Gastroesophageal sphincter (tissue), 4 donors: ENCODE data around the gene NFASC. TPM values are rescaled to one million over a fixed set of nuclear protein-coding genes. Genes with fewer than 3 reads are reported as not detected.

ENCODE experiments used
- ATAC-seq: fragments of 150-250 bp; one replicate; pipeline ENCODE4 v1.9.1; 2016; ENCODE audit warnings: mild to moderate bottlenecking, moderate library complexity
- H3K27ac ChIP-seq, 4 donors: fragments of 200-600 bp; sonication (generic) in 3 of 4; 1 replicate in 3 of 4; 2 replicates in 1 of 4; pipeline ENCODE4 v1.5.1; 2016 to 2019
- H3K27me3 ChIP-seq: fragments of 200-600 bp; sonication (generic); one replicate; pipeline ENCODE4 v1.5.1; 2019
- H3K36me3 ChIP-seq, 2 donors: fragments of 200-600 bp; sonication (generic); one replicate each; pipeline ENCODE4 v1.5.1; 2019; ENCODE audit warnings: control low read depth in 1 of 2
- H3K4me1 ChIP-seq, 3 donors: fragments of 200-600 bp; sonication (generic); 1 replicate in 2 of 3; 2 replicates in 1 of 3; pipeline ENCODE4 v1.5.1; 2016 to 2019; ENCODE audit warnings: control low read depth in 2 of 3
- H3K4me3 ChIP-seq, 2 donors: fragments of 200-600 bp; sonication (generic); one replicate each; pipeline ENCODE4 v1.5.1; 2019; ENCODE audit warnings: mild to moderate bottlenecking in 1 of 2, moderate library complexity in 1 of 2
- H3K9me3 ChIP-seq, 3 donors: fragments of 200-600 bp; sonication (generic); one replicate each; pipeline ENCODE4 v1.5.1; 2017 to 2019; ENCODE audit warnings: control low read depth in 2 of 3
- EP300 ChIP-seq: sonication (generic); formaldehyde crosslinking; IDR thresholded peaks from one replicate; pipeline ENCODE4 v1.6.1; 2017; ENCODE audit warnings: antibody characterized with exemption, mild to moderate bottlenecking
- POLR2A ChIP-seq, 2 donors: fragments of 450-650 bp; IDR thresholded peaks; one replicate each; pipeline ENCODE4 v1.6.1; 2017; ENCODE audit warnings: antibody characterized with exemption in 2 of 2, mild to moderate bottlenecking in 2 of 2, moderate library complexity in 1 of 2
- POLR2AphosphoS5 ChIP-seq: sonication (generic); formaldehyde crosslinking; IDR thresholded peaks from one replicate; pipeline ENCODE4 v1.6.1; 2017; ENCODE audit warnings: antibody characterized with exemption
- WGBS, 2 donors: methylation state at CpG; one replicate each; pipeline ENCODE4 v1.1.5; 2018; ENCODE audit warnings: low coverage in 1 of 2; 5-methylcytosine and 5-hydroxymethylcytosine counted together
- total RNA-seq, 4 donors: library from RNA; depleted of rRNA; stranded (reverse); fragments of >200 nt; gene quantifications; one replicate each; pipeline ENCODE4 v1.1.0, GENCODE V29; 2016
- TF ChIP-seq, protein P1 (sequence below), 4 experiments: fragments of 200-600 bp in 2 of 4; fragments of 450-650 bp in 2 of 4; sonication (generic) in 1 of 4; IDR thresholded peaks; one replicate each; pipeline ENCODE4 v1.5.1; 2017 to 2019; ENCODE audit warnings: antibody characterized with exemption in 4 of 4, mild to moderate bottlenecking in 2 of 4, moderate library complexity in 2 of 4

The NFASC gene
- total RNA-seq, 4 donors from 2014 or later = 39.0 to 121 (median 54.5) TPM

DNA sequence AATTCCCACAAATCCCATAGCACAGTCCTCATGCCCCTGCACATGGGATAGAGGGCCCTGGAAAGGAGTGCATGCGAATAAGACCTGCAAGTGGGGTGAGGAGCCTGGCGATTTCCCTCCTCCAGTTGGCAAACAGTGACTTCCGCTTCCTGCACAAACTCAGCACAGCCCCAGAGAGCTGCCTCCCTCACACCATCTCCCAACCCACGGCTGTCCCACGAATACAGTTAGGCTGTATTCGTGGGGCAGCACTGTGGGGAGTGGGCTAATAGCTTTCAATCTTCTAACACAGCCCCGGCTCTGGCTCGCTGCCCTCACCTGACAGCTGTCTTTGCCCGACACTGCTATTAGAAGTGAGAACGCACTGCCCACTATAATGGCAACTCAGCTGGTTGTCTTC lies 144.1 kb downstream of the NFASC start:
- H3K36me3 ChIP-seq = peaks cover 0 to 39% of the 10 kb centered on the region in 2 donors
- WGBS, 2 donors = 63% methylated on average over 2 of the region's 10 CpGs; no CpG with 5 or more reads in 1 of the 2 donors
- no peak for ATAC-seq

DNA sequence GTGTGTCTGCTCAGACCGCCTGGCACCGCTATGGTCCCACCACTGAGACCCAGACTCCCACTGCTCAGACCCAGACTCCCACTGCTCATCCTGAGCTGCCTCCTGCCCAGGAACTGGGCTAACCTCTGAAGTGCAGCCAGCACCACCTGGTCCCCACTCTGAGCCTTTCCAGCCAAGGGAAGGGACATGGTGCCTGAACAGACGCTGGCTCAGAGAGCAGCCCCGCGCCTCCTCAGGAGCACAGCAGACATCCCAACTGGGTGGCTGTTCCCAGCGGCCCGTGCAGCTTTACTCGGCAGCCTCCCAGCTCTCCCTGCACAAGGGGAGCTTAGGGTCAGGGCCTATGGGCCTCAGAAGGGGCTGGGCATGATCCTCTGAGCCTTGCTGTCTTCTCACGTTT lies 144.6 kb downstream of the NFASC start:
- TF ChIP-seq, protein P1, sequence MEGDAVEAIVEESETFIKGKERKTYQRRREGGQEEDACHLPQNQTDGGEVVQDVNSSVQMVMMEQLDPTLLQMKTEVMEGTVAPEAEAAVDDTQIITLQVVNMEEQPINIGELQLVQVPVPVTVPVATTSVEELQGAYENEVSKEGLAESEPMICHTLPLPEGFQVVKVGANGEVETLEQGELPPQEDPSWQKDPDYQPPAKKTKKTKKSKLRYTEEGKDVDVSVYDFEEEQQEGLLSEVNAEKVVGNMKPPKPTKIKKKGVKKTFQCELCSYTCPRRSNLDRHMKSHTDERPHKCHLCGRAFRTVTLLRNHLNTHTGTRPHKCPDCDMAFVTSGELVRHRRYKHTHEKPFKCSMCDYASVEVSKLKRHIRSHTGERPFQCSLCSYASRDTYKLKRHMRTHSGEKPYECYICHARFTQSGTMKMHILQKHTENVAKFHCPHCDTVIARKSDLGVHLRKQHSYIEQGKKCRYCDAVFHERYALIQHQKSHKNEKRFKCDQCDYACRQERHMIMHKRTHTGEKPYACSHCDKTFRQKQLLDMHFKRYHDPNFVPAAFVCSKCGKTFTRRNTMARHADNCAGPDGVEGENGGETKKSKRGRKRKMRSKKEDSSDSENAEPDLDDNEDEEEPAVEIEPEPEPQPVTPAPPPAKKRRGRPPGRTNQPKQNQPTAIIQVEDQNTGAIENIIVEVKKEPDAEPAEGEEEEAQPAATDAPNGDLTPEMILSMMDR (IDR thresholded peaks at IDR 0.05) = no peak
- TF ChIP-seq POLR2AphosphoS5 (no peak), POLR2A (IDR thresholded peaks at IDR 0.05) (no peak), EP300 (no peak)
- WGBS, 2 donors = no CpG with 5 or more reads among the region's 9 CpGs
- Histone ChIP-seq H3K27ac (no peak overlapping the region), H3K27me3 (no peaks in the 10 kb centered on the region), H3K4me3 (no peak overlapping the region), H3K4me1 (peaks cover 0 to 17% (median 6%) of the 10 kb centered on the region in 3 donors), H3K9me3 (no peaks in the 10 kb centered on the region), H3K36me3 (peaks cover 0 to 44% of the 10 kb centered on the region in 2 donors)
- no peak for ATAC-seq

More for the DNA sequence above, 144.1 kb downstream of the NFASC start:
- H3K27ac ChIP-seq = no peak overlapping the region
- no peaks in the 10 kb centered on the region for H3K9me3 ChIP-seq
- H3K4me3 ChIP-seq = no peak overlapping the region
- H3K4me1 ChIP-seq = peaks cover 0 to 17% (median 6%) of the 10 kb centered on the region in 3 donors
- H3K27me3 ChIP-seq = no peaks in the 10 kb centered on the region
- TF ChIP-seq POLR2A (IDR thresholded peaks at IDR 0.05) = no peak
- no peak for TF ChIP-seq EP300
- TF ChIP-seq, protein P1 (IDR thresholded peaks at IDR 0.05) = no peak
- no peak for TF ChIP-seq POLR2AphosphoS5

DNA sequence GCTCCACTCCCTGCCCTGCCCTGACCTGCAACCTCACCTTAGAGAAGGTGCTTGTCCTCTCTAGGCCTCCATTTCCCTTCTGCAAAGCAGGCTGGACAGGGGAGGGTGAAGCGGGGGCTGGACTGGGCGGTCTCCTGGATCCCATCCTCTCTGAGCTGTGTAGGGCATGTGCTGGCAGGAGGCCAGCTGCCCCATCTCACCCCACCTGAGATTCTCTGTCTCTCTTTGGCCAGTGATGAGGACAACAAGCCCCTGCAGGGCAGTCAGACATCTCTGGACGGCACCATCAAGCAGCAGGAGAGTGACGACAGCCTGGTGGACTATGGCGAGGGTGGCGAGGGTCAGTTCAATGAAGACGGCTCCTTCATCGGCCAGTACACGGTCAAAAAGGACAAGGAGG lies 145.4 kb downstream of the NFASC start:
- TF ChIP-seq POLR2A (IDR thresholded peaks at IDR 0.05) = no peak
- TF ChIP-seq POLR2AphosphoS5 = no peak
- TF ChIP-seq EP300 = no peak
- TF ChIP-seq, protein P1 (IDR thresholded peaks at IDR 0.05) = no peak
- peaks cover 0 to 17% (median 6%) of the 10 kb centered on the region in 3 donors for H3K4me1 ChIP-seq
- no peaks in the 10 kb centered on the region for H3K27me3 ChIP-seq
- H3K27ac ChIP-seq = no peak overlapping the region
- peaks cover 0 to 45% of the 10 kb centered on the region in 2 donors for H3K36me3 ChIP-seq
- no peak for ATAC-seq
- 50 to 69% methylated on average over 1 to 4 of the region's 9 CpGs for WGBS, 2 donors
- H3K4me3 ChIP-seq = no peak overlapping the region
- H3K9me3 ChIP-seq = no peaks in the 10 kb centered on the region

DNA sequence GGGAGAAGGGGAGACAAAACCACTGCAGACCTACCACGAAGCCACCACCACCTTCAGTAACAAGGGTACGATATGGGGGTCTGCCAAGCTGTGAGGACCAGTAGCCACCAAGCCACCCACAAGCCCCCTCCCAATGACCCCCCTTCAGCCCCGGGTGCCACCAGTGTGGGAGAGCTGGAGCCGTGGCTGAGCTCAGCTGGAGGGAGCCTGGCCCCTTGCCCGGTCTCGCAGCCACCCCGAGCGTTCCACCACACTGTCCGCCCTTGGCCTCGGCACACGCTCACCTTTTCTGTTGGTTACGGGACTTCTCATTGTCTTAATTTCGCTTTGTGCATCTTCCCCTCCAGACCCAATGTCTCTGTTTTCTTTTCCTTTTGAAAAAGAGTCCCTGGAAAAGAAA lies 145.9 kb downstream of the NFASC start:
- Histone ChIP-seq H3K27me3 (no peaks in the 10 kb centered on the region), H3K36me3 (peaks cover 0 to 45% of the 10 kb centered on the region in 2 donors), H3K9me3 (no peaks in the 10 kb centered on the region), H3K4me3 (no peak overlapping the region), H3K27ac (no peak overlapping the region), H3K4me1 (peaks cover 0 to 17% (median 6%) of the 10 kb centered on the region in 3 donors)
- TF ChIP-seq POLR2A (IDR thresholded peaks at IDR 0.05) (no peak), EP300 (no peak), POLR2AphosphoS5 (no peak)
- TF ChIP-seq, protein P1 (IDR thresholded peaks at IDR 0.05) = no peak
- ATAC-seq = no peak
- WGBS, 2 donors = 88 to 90% methylated on average over 2 to 9 of the region's 13 CpGs

DNA sequence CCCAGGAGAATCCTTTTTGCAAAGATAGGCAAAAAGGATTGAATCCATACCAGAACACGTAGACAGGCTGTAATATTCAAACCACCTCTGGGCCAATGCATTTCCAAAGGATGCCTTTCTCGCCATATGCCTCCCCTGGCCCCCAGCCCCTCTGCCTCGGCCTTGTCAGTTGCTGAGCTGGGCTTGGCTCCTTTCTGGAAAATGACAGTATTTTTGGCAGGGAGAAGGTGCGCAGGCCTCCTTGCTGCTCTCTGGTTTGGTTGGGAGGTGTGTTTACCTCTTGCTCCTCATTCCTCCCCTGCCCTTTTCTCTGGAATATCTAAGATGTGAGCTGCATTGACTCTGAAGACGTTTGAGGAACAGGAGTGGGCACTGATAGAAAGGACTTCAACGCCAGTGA lies 146.3 kb downstream of the NFASC start:
- WGBS, 2 donors = 93% methylated on average over 4 of the region's 6 CpGs; no CpG with 5 or more reads in 1 of the 2 donors
- Histone ChIP-seq H3K27ac (no peak overlapping the region), H3K4me1 (peaks cover 0 to 17% (median 6%) of the 10 kb centered on the region in 3 donors), H3K4me3 (no peak overlapping the region), H3K36me3 (peaks cover 0 to 45% of the 10 kb centered on the region in 2 donors), H3K9me3 (no peaks in the 10 kb centered on the region), H3K27me3 (no peaks in the 10 kb centered on the region)
- TF ChIP-seq POLR2AphosphoS5 = no peak
- TF ChIP-seq, protein P1 (IDR thresholded peaks at IDR 0.05) = no peak
- no peak for ATAC-seq
